SJCRH30 (cell line): ENCODE measurements around the gene SCGB1D1. TPM values are rescaled to one million over a fixed set of nuclear protein-coding genes. Genes with fewer than 3 reads are reported as not detected.
A peak's percentile ranks its signal among the peaks of the same experiment; 100 is the strongest.

Experiments used
- DNase-seq, 2 experiments: peaks; one replicate each; pipeline ENCODE4 v3.0.0-alpha.2; 2015 to 2020
- H3K27ac ChIP-seq: fragments of 250-450 bp; sonication (Bioruptor Pico); 2 replicates; pipeline ENCODE4 v1.5.1; 2020; ENCODE audit warnings: mild to moderate bottlenecking, moderate library complexity
- H3K27me3 ChIP-seq: fragments of 250-450 bp; sonication (Bioruptor Pico); 2 replicates; pipeline ENCODE4 v1.5.1; 2020; ENCODE audit warnings: mild to moderate bottlenecking, moderate library complexity
- H3K36me3 ChIP-seq: fragments of 250-450 bp; sonication (Bioruptor Pico); 2 replicates; pipeline ENCODE4 v1.5.1; 2020; ENCODE audit warnings: mild to moderate bottlenecking, moderate library complexity
- H3K4me1 ChIP-seq: fragments of 250-450 bp; sonication (Bioruptor Pico); 2 replicates; pipeline ENCODE4 v1.5.1; 2020; ENCODE audit warnings: mild to moderate bottlenecking, moderate library complexity
- H3K4me3 ChIP-seq: fragments of 250-450 bp; sonication (Bioruptor Pico); 2 replicates; pipeline ENCODE4 v1.5.1; 2020; ENCODE audit warnings: mild to moderate bottlenecking, moderate library complexity
- H3K9me3 ChIP-seq: fragments of 250-450 bp; sonication (Bioruptor Pico); replicated peaks from 2 replicates; pipeline ENCODE4 v1.5.1; 2020; ENCODE audit warnings: mild to moderate bottlenecking, moderate library complexity
- total RNA-seq: library from RNA; depleted of rRNA; stranded (reverse); fragments of >200 nt; shearing (Covaris generic); gene quantifications from 2 replicates; pipeline ENCODE4 v1.2.3, GENCODE V29; 2014

Gene SCGB1D1
- total RNA-seq, 1 experiment from 2014 or later = not detected

GRCh38 chr11:62150887-62151736 is 38.9 kb upstream of the SCGB1D1 start:
- DNase-seq = no peak
- Histone ChIP-seq H3K4me3 (no peak overlapping the region), H3K9me3 (no peaks in the 10 kb centered on the region), H3K27ac (no peak overlapping the region), H3K27me3 (no peaks in the 10 kb centered on the region), H3K36me3 (peaks cover 58% of the 10 kb centered on the region), H3K4me1 (no peaks in the 10 kb centered on the region)

- no peaks in the 10 kb centered on the region for H3K27me3 ChIP-seq
- no peak for DNase-seq
- no peak overlapping the region for H3K4me3 ChIP-seq
- H3K4me1 ChIP-seq = no peaks in the 10 kb centered on the region
- H3K27ac ChIP-seq = no peak overlapping the region
- H3K9me3 ChIP-seq = no peaks in the 10 kb centered on the region
- H3K36me3 ChIP-seq = peaks cover 54% of the 10 kb centered on the region
These were observed 38.3 kb upstream of the SCGB1D1 start for GRCh38 chr11:62151737-62152102.

GRCh38 chr11:62152245-62153086 is 37.5 kb upstream of the SCGB1D1 start:
- no peak overlapping the region for H3K4me3 ChIP-seq
- DNase-seq = no peak
- H3K36me3 ChIP-seq = peaks cover 49% of the 10 kb centered on the region
- no peaks in the 10 kb centered on the region for H3K9me3 ChIP-seq
- H3K27ac ChIP-seq = no peak overlapping the region
- no peaks in the 10 kb centered on the region for H3K27me3 ChIP-seq
- no peaks in the 10 kb centered on the region for H3K4me1 ChIP-seq

- Histone ChIP-seq H3K27me3 (no peaks in the 10 kb centered on the region), H3K27ac (no peak overlapping the region), H3K36me3 (peaks cover 43% of the 10 kb centered on the region), H3K9me3 (no peaks in the 10 kb centered on the region), H3K4me3 (no peak overlapping the region), H3K4me1 (no peaks in the 10 kb centered on the region)
- DNase-seq = no peak
These were observed 37.0 kb upstream of the SCGB1D1 start for GRCh38 chr11:62153087-62153395.

GRCh38 chr11:62153617-62154016 is 36.4 kb upstream of the SCGB1D1 start:
- Histone ChIP-seq H3K4me3 (no peak overlapping the region), H3K36me3 (peaks cover 43% of the 10 kb centered on the region), H3K4me1 (no peaks in the 10 kb centered on the region), H3K27me3 (no peaks in the 10 kb centered on the region), H3K9me3 (no peaks in the 10 kb centered on the region), H3K27ac (no peak overlapping the region)
- DNase-seq = no peak

- Histone ChIP-seq H3K4me3 (no peak overlapping the region), H3K9me3 (no peaks in the 10 kb centered on the region), H3K27ac (no peak overlapping the region), H3K36me3 (peaks cover 11% of the 10 kb centered on the region; the same call in 1 of the 2 replicates), H3K27me3 (no peaks in the 10 kb centered on the region), H3K4me1 (no peaks in the 10 kb centered on the region)
- DNase-seq = no peak
These were observed 32.4 kb upstream of the SCGB1D1 start for GRCh38 chr11:62157603-62158002.

- DNase-seq = no peak
- Histone ChIP-seq H3K36me3 (no peaks in the 10 kb centered on the region), H3K27ac (no peak overlapping the region), H3K27me3 (no peaks in the 10 kb centered on the region; the same call in 1 of the 2 replicates), H3K4me1 (no peaks in the 10 kb centered on the region), H3K4me3 (no peak overlapping the region), H3K9me3 (no peaks in the 10 kb centered on the region)
These were observed 23.6 kb upstream of the SCGB1D1 start for GRCh38 chr11:62166371-62166770.

- Histone ChIP-seq H3K27me3 (peaks cover 6% of the 10 kb centered on the region; the same call in 1 of the 2 replicates), H3K9me3 (no peaks in the 10 kb centered on the region)
- DNase-seq = no peak
These were observed 20.6 kb upstream of the SCGB1D1 start for GRCh38 chr11:62169448-62169847.

GRCh38 chr11:62169935-62170334 is 20.1 kb upstream of the SCGB1D1 start:
- H3K9me3 ChIP-seq = no peaks in the 10 kb centered on the region
- no peaks in the 10 kb centered on the region for H3K4me1 ChIP-seq
- no peak for DNase-seq
- H3K36me3 ChIP-seq = no peaks in the 10 kb centered on the region
- H3K4me3 ChIP-seq = no peak overlapping the region
- peaks cover 8% of the 10 kb centered on the region; the same call in 1 of the 2 replicates for H3K27me3 ChIP-seq
- no peak overlapping the region for H3K27ac ChIP-seq

More at GRCh38 chr11:62169448-62169847, 20.6 kb upstream of the SCGB1D1 start:
- H3K4me1 ChIP-seq = no peaks in the 10 kb centered on the region
- H3K4me3 ChIP-seq = no peak overlapping the region
- H3K36me3 ChIP-seq = no peaks in the 10 kb centered on the region
- H3K27ac ChIP-seq = no peak overlapping the region

- peak; percentile 52 to 84 for DNase-seq
- H3K36me3 ChIP-seq = no peaks in the 10 kb centered on the region
- H3K9me3 ChIP-seq = no peaks in the 10 kb centered on the region
- peaks cover 8% of the 10 kb centered on the region; the same call in 1 of the 2 replicates for H3K27me3 ChIP-seq
- H3K4me3 ChIP-seq = no peak overlapping the region
- no peaks in the 10 kb centered on the region for H3K4me1 ChIP-seq
- H3K27ac ChIP-seq = no peak overlapping the region
These were observed 18.7 kb upstream of the SCGB1D1 start for GRCh38 chr11:62171261-62171723.

- Histone ChIP-seq H3K4me3 (no peak overlapping the region), H3K36me3 (no peaks in the 10 kb centered on the region), H3K27me3 (peaks cover 8% of the 10 kb centered on the region), H3K27ac (no peak overlapping the region), H3K9me3 (no peaks in the 10 kb centered on the region), H3K4me1 (no peaks in the 10 kb centered on the region)
- no peak for DNase-seq
These were observed 17.7 kb upstream of the SCGB1D1 start for GRCh38 chr11:62172294-62172693.

- Histone ChIP-seq H3K27ac (no peak overlapping the region), H3K36me3 (no peaks in the 10 kb centered on the region), H3K27me3 (peaks cover 8% of the 10 kb centered on the region), H3K9me3 (no peaks in the 10 kb centered on the region), H3K4me3 (no peak overlapping the region), H3K4me1 (no peaks in the 10 kb centered on the region)
- no peak for DNase-seq
These were observed 13.2 kb upstream of the SCGB1D1 start for GRCh38 chr11:62176766-62177165.

- Histone ChIP-seq H3K27me3 (no peaks in the 10 kb centered on the region; the same call in 1 of the 2 replicates), H3K4me1 (no peaks in the 10 kb centered on the region), H3K4me3 (no peak overlapping the region), H3K36me3 (no peaks in the 10 kb centered on the region), H3K9me3 (no peaks in the 10 kb centered on the region), H3K27ac (no peak overlapping the region)
- DNase-seq = no peak
These were observed 10.0 kb upstream of the SCGB1D1 start for GRCh38 chr11:62179995-62180394.

GRCh38 chr11:62181097-62181496 is 8.9 kb upstream of the SCGB1D1 start:
- no peak overlapping the region for H3K4me3 ChIP-seq
- DNase-seq = no peak
- H3K27me3 ChIP-seq = no peaks in the 10 kb centered on the region; the same call in 1 of the 2 replicates

More at GRCh38 chr11:62181097-62181496, 8.9 kb upstream of the SCGB1D1 start:
- H3K9me3 ChIP-seq = no peaks in the 10 kb centered on the region
- H3K4me1 ChIP-seq = no peaks in the 10 kb centered on the region
- no peak overlapping the region for H3K27ac ChIP-seq
- no peaks in the 10 kb centered on the region for H3K36me3 ChIP-seq
